HL-60/S4 treated with phorbol 12-myristate 13-acetate at 8.2 ng/mL for 4 days and 3 days (cell line): ENCODE results near the gene CIITA.
"Not testable (repeated sequence)": the region's sequence is repeated elsewhere in the genome, so short reads cannot be mapped to it uniquely, and the experiment has no call there.

Source experiments
- in situ Hi-C: fragments of 300-500 bp; cut with MboI; formaldehyde crosslinking; loops from 2 replicates; pipeline ENCODE4 v1.15.0; 2022; ENCODE audit warnings: low sequenced_read_pairs

Gene CIITA

GRCh38 chr16:10876799-10877341 lies at the start of gene CIITA:
CIITA (plus strand) TSS chr16:10877202; CDS start chr16:10877331, 129 bp downstream.
- in situ Hi-C loops = no loop called here

GRCh38 chr16:10827691-10828341 lies 49.2 kb upstream of the CIITA start:
- in situ Hi-C loops = no loop called here

- in situ Hi-C loops = no loop called here
These were observed 48.1 kb upstream of the CIITA start for GRCh38 chr16:10828851-10829366.

GRCh38 chr16:10829390-10830098 lies 47.5 kb upstream of the CIITA start:
- in situ Hi-C loops = not testable (repeated sequence)

GRCh38 chr16:10830240-10830639 lies 46.8 kb upstream of the CIITA start:
- in situ Hi-C loops = not testable (repeated sequence)

- in situ Hi-C loops = no loop called here
These were observed 44.8 kb upstream of the CIITA start for GRCh38 chr16:10831894-10832886.

GRCh38 chr16:10833271-10833670 lies 43.7 kb upstream of the CIITA start:
- in situ Hi-C loops = no loop called here

- in situ Hi-C loops = no loop called here
These were observed 42.9 kb upstream of the CIITA start for GRCh38 chr16:10834130-10834529.

GRCh38 chr16:10834766-10835165 lies 42.2 kb upstream of the CIITA start:
- in situ Hi-C loops = no loop called here

- in situ Hi-C loops = no loop called here
These were observed 41.6 kb upstream of the CIITA start for GRCh38 chr16:10835281-10835931.

- in situ Hi-C loops = no loop called here
These were observed 40.7 kb upstream of the CIITA start for GRCh38 chr16:10836174-10836853.

GRCh38 chr16:10838621-10839278 lies 38.3 kb upstream of the CIITA start:
- in situ Hi-C loops = no loop called here

- in situ Hi-C loops = no loop called here
These were observed 37.7 kb upstream of the CIITA start for GRCh38 chr16:10839279-10839666.

GRCh38 chr16:10840703-10841102 lies 36.3 kb upstream of the CIITA start:
- in situ Hi-C loops = no loop called here

- in situ Hi-C loops = no loop called here
These were observed 30.6 kb upstream of the CIITA start for GRCh38 chr16:10846213-10846998.

GRCh38 chr16:10847176-10847575 lies 29.8 kb upstream of the CIITA start:
- in situ Hi-C loops = no loop called here

- in situ Hi-C loops = no loop called here
These were observed 27.1 kb upstream of the CIITA start for GRCh38 chr16:10849736-10850477.

GRCh38 chr16:10850478-10850850 lies 26.5 kb upstream of the CIITA start:
- in situ Hi-C loops = no loop called here
